Smooth muscle cell of bladder (primary cell): ENCODE measurements around the gene NHSL2. TPM values are rescaled to one million over a fixed set of nuclear protein-coding genes. Genes with fewer than 3 reads are reported as not detected.

Experiments
- total RNA-seq: library from RNA; depleted of rRNA; stranded (reverse); fragments of >200 nt; gene quantifications from 2 replicates; pipeline ENCODE4 v1.2.3, GENCODE V29; 2014

NHSL2 gene
- total RNA-seq = 0.14 and 0.28 TPM in 2 replicates

DNA sequence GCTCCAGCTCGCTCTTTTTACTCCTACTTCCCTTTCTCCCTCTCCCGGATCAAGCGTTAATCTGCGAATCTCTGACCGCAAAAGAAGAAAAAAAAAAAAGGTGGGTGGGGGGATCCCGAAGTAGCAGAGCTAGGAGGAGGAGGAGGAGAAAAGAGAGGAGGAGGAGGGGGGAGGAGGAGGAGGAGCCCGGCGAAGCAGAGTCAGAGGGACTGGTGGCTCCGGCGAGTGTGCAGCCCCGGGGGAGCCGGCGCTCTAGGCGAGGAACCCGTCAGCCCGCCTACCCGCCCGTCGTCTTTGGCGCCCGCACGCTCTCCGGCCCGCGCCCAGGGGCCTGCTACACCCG lies at the start of gene NHSL2:
NHSL2 (plus strand) TSS at position 203 of the 343 bp plus-strand sequence.

DNA sequence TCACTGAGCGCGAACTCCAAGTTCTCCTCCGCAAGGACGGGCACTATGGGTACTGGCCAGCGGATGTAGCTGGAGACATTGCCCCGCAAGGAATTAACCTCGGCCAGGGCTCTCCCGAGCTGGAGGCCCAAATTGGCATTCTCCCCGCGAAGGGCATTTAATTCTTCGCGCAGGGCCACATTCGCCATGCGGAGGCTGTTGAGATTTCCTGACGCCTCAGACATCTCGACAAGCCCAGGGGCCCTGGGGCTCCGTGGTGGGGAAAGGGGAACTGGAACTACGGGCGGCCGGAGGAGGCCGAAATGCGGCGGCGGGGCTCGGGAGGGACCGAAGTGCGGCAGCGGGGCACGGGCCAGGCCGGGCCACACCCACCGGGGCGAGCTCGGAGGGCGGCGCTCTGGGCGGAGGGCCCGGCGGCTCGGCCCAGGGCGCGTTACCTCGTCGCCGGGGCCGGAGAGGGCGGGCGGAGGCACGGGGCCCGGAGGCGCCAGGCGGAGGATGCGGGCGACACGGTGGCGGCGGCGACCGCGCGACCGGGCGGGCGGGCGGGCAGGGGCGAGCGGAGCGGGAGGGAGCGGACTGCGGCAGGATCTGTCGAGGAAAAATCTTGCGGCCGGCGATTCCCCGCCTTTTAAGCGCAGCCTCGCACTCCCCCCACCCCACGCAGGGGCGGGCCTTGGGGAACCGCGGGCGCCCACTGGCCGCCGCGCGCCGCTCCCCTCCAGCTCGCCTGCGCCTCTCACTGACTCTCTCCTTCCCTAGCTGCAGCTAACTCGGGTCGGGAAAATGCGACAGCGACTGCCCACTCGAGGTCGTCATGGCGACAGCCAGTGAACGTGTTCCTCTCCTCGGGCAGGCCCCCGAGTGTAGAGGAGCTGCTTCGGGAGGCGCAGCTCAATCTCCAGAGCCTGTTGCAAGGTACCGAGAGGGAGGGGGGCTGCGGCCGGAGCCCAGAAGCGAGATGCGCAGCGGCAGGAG lies 221.0 kb downstream of the NHSL2 start, which contains the start of gene RTL5:
RTL5 (minus strand) TSS at position 599 of the 978 bp plus-strand sequence.

DNA sequence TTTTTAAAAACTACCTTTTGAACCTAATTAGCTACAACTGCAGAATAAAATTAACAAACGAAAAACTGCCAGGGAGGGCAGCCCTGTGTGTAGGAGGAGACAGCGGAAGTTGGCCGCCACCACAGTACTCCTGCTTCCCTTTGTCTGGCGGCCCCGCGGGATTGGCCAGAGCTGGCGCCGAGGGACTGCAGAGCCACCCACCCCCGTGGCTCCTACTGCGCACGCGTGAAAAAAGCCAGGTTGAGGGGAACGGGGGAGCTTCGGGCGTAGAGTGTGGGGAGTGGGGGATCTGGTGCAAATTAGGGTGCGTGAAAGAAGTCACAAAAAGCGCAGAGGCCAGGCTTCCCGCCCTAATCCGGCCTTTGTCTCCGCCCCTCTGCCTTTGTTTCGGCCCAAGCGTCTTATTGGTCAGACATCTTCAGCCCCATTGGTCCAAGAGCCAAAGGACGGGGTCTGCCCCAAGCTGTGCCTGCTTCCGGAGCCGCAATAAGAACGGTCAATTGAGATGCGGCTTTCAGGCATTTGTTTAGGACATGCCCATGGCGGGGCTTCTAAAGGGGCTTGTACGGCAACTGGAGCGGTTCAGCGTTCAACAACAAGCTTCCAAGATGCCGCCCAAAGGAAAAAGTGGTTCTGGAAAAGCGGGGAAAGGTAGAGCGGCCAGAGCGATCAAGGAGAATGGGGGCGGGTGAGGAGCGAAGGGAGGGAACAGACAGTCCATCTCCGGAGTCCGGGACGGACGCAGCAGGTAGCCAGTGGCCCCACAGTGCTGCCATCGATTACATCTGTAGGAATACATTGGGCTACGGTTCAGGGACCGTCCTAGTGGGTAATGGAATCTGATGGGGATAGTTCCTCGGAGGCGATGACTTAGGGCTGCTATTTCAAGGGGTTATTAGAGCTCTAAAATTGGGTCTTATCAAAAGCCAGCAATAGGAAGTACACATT lies 270.8 kb downstream of the NHSL2 start, which contains the start of gene PIN4:
PIN4 (plus strand) TSS at position 580 of the 948 bp plus-strand sequence; CDS start at position 609, 29 bp downstream.

Other genes starting within 250 kb of the NHSL2 start
- not detected in 2 replicates for gene CXorf49, start 192.6 kb upstream of the NHSL2 start, total RNA-seq
- not detected in 2 replicates for gene CXorf49B, start 147.5 kb upstream of the NHSL2 start, total RNA-seq
- gene RTL5, start 221.1 kb downstream of the NHSL2 start, total RNA-seq = 0.85 and 1.6 TPM in 2 replicates